IPS-18c (cell line): ENCODE data around the gene THADA.
"Not testable (repeated sequence)": the region's sequence is repeated elsewhere in the genome, so short reads cannot be mapped to it uniquely, and the experiment has no call there.

ENCODE experiments used
- H3K4me3 ChIP-seq: 2 replicates; pipeline ENCODE4 v1.7.0; 2013; ENCODE audit warnings: low read depth, mild to moderate bottlenecking, low read length, moderate library complexity; ENCODE audit not compliant: insufficient read depth
- H3K9me3 ChIP-seq: one replicate; pipeline ENCODE4 v1.6.1; 2013; ENCODE audit warnings: mild to moderate bottlenecking, low read length, moderate library complexity; ENCODE audit not compliant: control insufficient read depth, insufficient read depth

THADA gene

GRCh38 chr2:43461453-43462073 lies 134.3 kb downstream of the THADA start:
- Histone ChIP-seq H3K4me3 (no peak overlapping the region), H3K9me3 (no peaks in the 10 kb centered on the region)

GRCh38 chr2:43460611-43461365 lies 135.1 kb downstream of the THADA start:
- Histone ChIP-seq H3K4me3 (no peak overlapping the region), H3K9me3 (no peaks in the 10 kb centered on the region)

- no peaks in the 10 kb centered on the region for H3K9me3 ChIP-seq
- H3K4me3 ChIP-seq, result no peak overlapping the region
Observed at GRCh38 chr2:43460174-43460546, 135.7 kb downstream of the THADA start.

- no peak overlapping the region for H3K4me3 ChIP-seq
Observed at GRCh38 chr2:43459446-43460173, 136.2 kb downstream of the THADA start.

GRCh38 chr2:43458014-43458628 lies 137.7 kb downstream of the THADA start:
- Histone ChIP-seq H3K4me3 (no peak overlapping the region), H3K9me3 (no peaks in the 10 kb centered on the region)

More at GRCh38 chr2:43459446-43460173, 136.2 kb downstream of the THADA start:
- H3K9me3 ChIP-seq, result no peaks in the 10 kb centered on the region

- H3K4me3 ChIP-seq, result no peak overlapping the region
- no peaks in the 10 kb centered on the region for H3K9me3 ChIP-seq
Observed at GRCh38 chr2:43455731-43456642, 139.9 kb downstream of the THADA start.

DNA sequence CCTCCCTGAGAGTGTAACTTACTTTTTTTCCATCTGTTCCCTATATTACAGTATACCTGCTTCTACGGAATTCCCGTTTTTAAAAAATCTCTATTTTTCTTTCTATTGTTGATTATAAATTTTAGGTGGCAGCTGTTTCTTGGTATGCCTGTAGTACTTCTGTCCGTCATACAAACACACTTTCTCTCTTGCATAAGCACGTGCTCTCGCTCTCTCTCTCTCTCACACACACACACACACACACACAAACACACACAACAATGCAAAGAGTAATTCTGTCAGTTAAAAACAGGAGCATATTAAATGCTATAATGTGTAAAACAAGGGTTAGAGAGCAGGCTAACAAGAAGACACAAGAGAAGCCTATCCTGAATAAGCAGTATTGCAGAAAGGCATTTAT lies 140.5 kb downstream of the THADA start:
- Histone ChIP-seq H3K4me3 (no peak overlapping the region), H3K9me3 (no peaks in the 10 kb centered on the region)

- H3K4me3 ChIP-seq, result no peak overlapping the region
Observed at GRCh38 chr2:43454791-43455190, 141.0 kb downstream of the THADA start.

DNA sequence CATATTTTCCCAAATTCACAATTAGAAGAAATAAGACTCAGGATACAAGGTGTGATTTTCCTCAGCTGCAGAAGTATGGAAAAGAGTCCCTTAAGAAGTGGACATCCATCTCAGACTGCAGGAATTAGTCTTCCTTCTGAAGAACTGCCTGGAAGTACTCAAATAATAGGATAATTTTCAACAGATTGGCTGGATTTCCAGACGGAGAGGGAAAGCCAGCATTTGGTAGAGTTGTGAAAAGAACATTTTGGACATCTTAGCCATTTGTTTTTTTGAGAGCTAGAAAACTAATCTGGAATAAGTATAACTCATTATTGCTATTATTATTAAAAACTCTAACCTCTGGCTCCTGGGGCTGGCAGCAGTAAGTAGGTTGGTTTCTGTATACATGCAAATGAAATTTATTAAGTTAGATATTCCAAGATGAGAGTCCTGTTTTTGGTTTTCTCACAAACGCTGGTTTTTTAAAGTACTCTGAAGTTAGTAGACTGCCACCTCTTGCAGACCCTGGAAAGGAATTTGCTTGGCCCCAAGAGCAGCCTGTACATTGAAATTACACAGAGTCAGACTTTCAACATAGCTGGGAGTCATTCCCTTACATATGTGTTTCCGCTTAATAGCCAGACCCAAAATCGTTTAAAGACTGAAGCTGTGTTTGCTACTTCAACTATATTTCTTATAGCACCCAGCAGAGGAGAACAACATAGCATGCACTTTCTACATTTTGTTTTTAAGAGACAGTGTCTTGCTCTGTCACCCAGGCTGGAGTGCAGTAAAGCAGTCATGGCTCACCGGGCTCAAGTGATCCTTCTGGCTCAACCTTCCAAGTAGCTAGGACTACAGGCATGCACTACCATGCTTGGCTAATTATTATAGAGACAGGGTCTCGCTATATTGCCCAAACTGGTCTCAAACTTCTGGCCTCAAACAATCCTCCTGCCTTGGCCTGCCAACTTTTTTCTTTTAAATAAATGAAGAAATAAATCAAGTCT lies 142.4 kb downstream of the THADA start:
- Histone ChIP-seq H3K4me3 (no peak overlapping the region), H3K9me3 (no peaks in the 10 kb centered on the region)

More at GRCh38 chr2:43454791-43455190, 141.0 kb downstream of the THADA start:
- H3K9me3 ChIP-seq, result no peaks in the 10 kb centered on the region

- H3K9me3 ChIP-seq, result no peaks in the 10 kb centered on the region
- no peak overlapping the region for H3K4me3 ChIP-seq
Observed at GRCh38 chr2:43452318-43452731, 143.5 kb downstream of the THADA start.

DNA sequence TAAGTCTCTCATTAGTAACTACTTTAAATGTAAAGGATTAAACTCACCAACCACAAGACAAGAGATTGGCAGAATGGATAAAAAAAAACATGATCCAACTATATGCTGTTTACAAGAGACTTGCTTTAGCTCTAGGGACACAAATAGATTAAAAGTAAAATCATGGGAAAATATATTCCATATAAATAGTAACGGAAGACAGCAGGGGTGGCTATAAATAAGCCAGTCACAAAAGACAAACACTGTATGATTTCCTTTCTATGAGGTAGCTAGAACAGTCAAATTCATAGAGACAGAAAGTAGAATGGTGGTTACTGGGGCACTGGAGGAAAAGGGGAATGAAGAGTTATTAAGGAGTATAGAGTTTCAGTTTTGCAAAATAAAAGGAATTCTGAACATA lies 145.2 kb downstream of the THADA start:
- Histone ChIP-seq H3K9me3 (no peaks in the 10 kb centered on the region), H3K4me3 (no peak overlapping the region)

- Histone ChIP-seq H3K4me3 (no peak overlapping the region), H3K9me3 (no peaks in the 10 kb centered on the region)
Observed at GRCh38 chr2:43448822-43449110, 147.1 kb downstream of the THADA start.

- Histone ChIP-seq H3K4me3 (no peak overlapping the region), H3K9me3 (no peaks in the 10 kb centered on the region)
Observed at GRCh38 chr2:43448011-43448821, 147.6 kb downstream of the THADA start.

GRCh38 chr2:43446755-43447154 lies 149.1 kb downstream of the THADA start:
- not testable (repeated sequence) for H3K9me3 ChIP-seq, H3K4me3 ChIP-seq

GRCh38 chr2:43445781-43446180 lies 150.1 kb downstream of the THADA start:
- H3K4me3 ChIP-seq, result no peak overlapping the region
- no peaks in the 10 kb centered on the region for H3K9me3 ChIP-seq
